H7 (cell line): ENCODE data around the gene RPL12. TPM values are rescaled to one million over a fixed set of nuclear protein-coding genes. Genes with fewer than 3 reads are reported as not detected.

Experiments used
- DNase-seq: peaks from one replicate; pipeline ENCODE4 v3.0.0; 2012
- H3K27me3 ChIP-seq: 2 replicates; pipeline ENCODE4 v1.6.0; 2011; ENCODE audit warnings: mild to moderate bottlenecking, low read length; ENCODE audit not compliant: control insufficient read depth, insufficient read depth
- H3K36me3 ChIP-seq: replicated peaks from 2 replicates; pipeline ENCODE4 v1.5.1; 2011; ENCODE audit warnings: low read length; ENCODE audit not compliant: control insufficient read depth, insufficient read depth
- H3K4me3 ChIP-seq: 2 replicates; pipeline ENCODE4 v1.5.1; 2011; ENCODE audit warnings: low read depth, mild to moderate bottlenecking, control low read depth, low read length, moderate library complexity; ENCODE audit not compliant: insufficient read depth
- total RNA-seq: library from RNA; depleted of rRNA; stranded (reverse); fragments of >200 nt; shearing (Covaris generic); gene quantifications from 2 replicates; pipeline ENCODE4 v1.2.3, GENCODE V29; 2014

Gene RPL12
- total RNA-seq, 1 experiment from 2014 or later = 2,219 TPM

DNA sequence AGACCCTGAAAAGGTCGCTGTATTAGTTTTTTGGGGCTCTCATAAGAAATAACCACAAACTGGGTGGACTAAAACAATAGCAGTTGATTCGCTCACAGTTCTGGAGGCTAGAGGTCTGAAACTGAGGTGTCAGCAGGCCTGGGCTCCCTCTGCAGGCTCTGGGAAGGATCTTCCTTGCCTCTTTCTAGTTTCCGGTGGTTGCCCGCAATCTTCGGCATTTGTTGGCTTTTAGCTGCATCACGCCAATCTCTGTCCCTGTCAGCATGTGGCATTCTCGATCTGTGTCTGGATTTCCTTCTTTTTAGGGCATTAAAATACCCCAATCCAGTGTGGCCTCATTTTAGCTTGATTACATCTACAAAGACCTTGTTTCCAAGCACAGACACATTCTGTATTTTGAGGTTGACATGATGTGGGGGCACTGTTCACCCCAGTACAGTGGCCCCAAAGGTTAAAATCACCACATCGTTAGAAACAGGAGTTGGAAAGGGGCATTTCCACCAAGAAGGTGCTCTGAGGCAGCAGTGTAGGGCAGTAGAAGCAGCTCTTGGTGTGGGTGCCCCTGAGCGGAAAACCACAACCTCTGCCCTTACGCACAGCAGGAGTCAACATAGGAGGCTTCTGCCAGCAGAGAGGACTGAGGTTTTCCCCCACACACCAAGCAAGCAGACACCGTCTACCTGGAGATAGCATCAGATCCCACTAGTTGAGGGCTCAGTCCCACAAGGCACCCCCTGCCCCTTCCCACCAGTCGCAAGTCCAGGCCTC, 13.5 kb downstream of the RPL12 start:
- Histone ChIP-seq H3K36me3 (peaks cover 56% of the 10 kb centered on the region), H3K27me3 (no peaks in the 10 kb centered on the region), H3K4me3 (no peak overlapping the region)
- DNase-seq = no peak

DNA sequence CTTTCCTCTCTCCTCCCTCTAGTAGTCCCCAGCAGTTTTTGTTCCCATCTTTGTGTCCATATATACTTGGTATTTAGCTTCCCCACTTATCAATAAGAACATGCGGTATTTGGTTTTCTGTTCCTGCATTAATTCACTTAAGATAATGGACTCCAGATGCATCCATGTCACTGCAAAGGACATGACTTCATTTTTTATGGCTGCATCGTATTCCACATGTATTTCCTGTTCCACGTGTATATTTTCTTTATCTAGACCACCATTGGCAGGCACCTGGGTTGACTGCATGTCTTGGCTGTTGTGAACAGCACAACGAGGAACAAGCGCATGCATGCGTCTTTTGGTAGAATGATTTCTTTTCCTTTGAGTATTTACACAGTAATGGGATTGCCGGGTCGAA, 20.8 kb downstream of the RPL12 start:
- Histone ChIP-seq H3K27me3 (no peaks in the 10 kb centered on the region), H3K4me3 (no peak overlapping the region), H3K36me3 (peaks cover 21% of the 10 kb centered on the region)
- no peak for DNase-seq

DNA sequence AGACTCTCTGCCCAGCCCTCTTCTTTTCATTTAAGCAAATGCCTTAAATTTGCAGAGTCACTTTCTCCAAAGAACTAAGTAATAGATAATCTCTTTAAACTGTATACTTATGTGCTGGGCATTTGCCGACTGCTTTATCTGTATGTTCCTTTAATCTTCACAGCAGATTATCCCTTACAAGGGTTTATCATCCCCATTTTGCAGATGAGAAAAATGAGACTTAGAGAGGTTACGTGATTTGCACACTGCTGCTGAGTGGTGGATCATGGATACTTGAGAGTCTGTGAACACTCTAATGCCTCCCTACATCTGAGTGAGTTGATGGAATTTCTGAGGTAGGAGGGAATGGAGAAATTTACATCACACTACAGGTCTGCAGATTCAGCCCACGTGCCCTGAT, 22.9 kb downstream of the RPL12 start:
- no peak for DNase-seq
- Histone ChIP-seq H3K27me3 (no peaks in the 10 kb centered on the region), H3K4me3 (no peak overlapping the region), H3K36me3 (peaks cover 4% of the 10 kb centered on the region)

DNA sequence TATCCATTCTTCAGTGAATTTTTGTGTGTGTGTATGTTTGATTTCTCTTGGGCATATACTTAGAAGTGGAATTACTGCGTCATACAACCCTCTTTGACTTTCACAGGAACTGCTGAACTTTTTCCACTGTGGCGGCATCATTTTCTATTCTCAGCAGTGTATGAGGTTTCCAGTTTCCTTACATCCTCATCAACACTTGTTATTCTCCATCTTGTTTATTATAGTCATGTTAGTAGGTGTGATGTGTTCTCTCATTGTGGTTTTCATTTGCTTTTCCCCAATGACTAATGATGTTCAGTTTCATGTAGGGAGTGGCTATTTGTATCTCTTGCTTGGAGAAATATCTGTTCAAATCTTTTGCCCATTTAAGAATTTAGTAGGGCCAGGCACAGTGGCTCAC, 24.4 kb downstream of the RPL12 start:
- no peak overlapping the region for H3K4me3 ChIP-seq
- H3K27me3 ChIP-seq = no peaks in the 10 kb centered on the region
- DNase-seq = no peak
- peaks cover 3% of the 10 kb centered on the region; the same call in 1 of the 2 replicates for H3K36me3 ChIP-seq

DNA sequence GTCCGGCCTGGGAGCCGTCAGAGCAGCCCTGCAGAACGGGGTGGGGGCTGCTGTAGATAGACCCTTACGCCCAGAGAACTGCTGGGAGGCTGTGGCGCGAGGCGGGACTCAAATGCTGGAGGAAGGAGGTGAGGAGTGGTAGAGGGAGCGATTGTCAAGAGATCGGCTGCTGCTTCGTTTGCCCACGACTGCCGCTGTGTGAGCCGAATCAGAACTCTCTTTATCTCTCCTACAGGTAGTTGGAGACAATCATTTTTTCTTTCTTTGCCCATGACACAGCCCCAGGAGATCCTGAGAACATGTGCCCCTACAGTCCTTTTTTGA, 26.6 kb downstream of the RPL12 start:
- Histone ChIP-seq H3K36me3 (peaks cover 3% of the 10 kb centered on the region; the same call in 1 of the 2 replicates), H3K4me3 (peak overlapping the region; percentile 87), H3K27me3 (no peaks in the 10 kb centered on the region)
- DNase-seq = no peak

DNA sequence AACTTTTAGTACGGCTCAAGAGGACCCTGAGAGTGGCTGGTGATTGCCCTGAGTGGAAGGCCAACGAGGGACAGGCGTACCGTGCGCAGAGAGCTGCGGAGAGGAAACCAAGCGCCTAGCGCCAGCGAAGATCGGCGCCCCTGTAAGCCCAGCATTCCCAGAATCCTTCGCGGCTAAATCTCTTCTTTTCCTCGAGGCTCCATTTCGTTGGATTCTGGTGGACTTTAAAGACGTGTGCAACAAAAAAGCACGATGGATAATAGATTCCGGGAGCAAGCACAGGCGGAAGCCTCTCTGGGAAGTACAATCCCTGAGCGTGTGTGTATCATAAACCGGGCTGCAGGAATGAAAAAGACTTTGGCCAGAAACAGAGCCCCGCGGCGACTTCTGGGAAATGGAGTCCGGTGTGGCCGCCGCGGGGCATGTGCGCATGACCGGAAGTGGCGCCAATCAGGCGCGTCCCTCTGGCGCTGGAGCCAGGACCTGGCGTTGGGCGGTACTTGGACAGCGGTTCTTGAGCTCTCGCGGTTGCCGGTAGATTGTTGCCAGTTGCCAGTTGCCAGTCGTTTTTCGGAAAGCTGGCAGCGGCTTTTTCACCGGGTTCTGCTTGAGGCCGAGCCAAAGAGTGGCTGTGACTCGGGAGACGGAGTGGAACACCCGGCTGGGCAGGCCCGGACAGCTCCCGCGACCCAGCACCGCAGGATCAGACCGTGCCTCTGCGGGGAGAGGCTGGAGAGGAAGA, 27.1 kb downstream of the RPL12 start, which contains the start of gene ZNF79:
ZNF79 (plus strand) TSS at position 449 of the 742 bp plus-strand sequence. CDS start 406 bp downstream, outside the sequence.
- Histone ChIP-seq H3K36me3 (peaks cover 2% of the 10 kb centered on the region; the same call in 1 of the 2 replicates), H3K27me3 (no peaks in the 10 kb centered on the region), H3K4me3 (peak within 1 kb of the TSS; percentile 87)
- DNase-seq = peak; percentile 97

DNA sequence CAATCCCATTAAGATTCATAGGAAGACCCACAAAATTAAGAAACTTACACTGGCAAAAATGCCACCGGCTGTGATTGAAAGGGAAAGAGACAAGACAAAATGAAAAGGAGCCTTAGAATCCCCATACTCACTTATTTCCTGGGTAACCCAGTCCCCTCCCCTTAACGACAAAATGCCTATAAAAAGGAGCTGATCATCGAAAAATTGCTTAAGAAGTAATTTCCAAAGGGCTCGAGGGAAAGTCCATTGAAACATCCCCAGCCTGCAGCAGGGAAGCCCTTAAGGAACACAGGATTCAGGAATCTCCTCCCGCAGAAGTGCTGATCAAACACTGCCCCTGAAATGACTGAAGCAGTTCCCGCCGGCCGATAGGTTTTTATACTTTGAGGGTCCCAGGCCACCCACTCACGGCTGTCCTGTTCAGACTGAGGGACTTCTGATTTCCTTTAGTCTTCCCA, 27.7 kb downstream of the RPL12 start:
- Histone ChIP-seq H3K4me3 (peak overlapping the region; percentile 87), H3K36me3 (0 out of 2 replicates have a peak, but pooled peaks cover 1% of the 10 kb centered on the region), H3K27me3 (no peaks in the 10 kb centered on the region)
- no peak for DNase-seq

DNA sequence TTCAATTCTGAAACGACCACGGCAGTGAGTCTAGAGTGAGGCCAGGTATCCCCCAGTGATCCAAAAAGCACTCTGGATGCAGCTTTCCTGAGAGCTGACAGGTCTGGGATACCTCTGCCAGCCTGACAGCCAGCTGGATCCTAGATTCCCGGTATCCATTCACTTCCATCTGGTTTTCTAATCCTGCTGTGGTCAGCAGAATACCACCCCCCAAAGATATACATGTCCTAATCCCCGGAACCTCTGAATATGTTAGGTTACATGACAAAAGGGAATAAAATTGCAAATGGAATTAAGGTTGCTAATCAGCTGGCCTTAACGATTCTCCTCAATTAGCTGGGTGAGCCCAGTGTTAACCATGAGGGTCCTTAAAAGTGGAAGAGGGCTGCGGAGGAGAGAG, 28.4 kb downstream of the RPL12 start:
- peak overlapping the region; percentile 87; the same call in 1 of the 2 replicates for H3K4me3 ChIP-seq
- DNase-seq = peak; percentile 25
- no peaks in the 10 kb centered on the region for H3K27me3 ChIP-seq
- no peaks in the 10 kb centered on the region for H3K36me3 ChIP-seq

DNA sequence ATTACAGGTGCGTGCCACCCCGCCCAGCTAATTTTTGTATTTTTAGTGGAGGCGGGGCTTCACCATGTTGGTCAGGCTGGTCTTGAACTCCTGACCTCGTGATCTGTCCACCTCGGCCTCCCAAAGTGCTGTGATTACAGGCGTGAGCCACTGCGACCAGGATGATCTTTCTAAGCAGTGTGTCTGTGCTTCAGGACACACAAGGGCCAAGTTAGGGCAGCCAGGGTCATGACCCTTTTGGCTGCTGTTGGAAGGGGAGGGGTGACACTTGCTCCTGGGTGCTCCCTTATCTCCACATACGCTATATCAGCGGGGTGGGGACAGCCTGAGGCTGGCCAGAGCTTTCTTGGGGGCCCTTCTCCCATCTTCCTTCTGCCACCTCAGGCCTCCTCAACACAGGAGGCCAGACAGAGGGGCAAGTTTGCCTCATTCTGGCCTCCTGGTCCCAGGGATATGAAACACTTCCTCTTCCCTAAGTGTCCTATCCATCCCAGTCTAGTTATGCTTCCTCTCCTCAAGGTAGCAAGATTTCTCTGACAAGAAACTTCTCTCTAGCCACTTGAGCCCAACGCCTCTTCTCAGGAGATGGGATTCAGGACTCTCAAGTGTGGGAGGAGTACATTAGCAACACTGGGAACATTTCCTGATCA, 28.9 kb downstream of the RPL12 start:
- no peaks in the 10 kb centered on the region for H3K27me3 ChIP-seq
- peak; percentile 4 for DNase-seq
- no peaks in the 10 kb centered on the region for H3K36me3 ChIP-seq
- no peak overlapping the region for H3K4me3 ChIP-seq

DNA sequence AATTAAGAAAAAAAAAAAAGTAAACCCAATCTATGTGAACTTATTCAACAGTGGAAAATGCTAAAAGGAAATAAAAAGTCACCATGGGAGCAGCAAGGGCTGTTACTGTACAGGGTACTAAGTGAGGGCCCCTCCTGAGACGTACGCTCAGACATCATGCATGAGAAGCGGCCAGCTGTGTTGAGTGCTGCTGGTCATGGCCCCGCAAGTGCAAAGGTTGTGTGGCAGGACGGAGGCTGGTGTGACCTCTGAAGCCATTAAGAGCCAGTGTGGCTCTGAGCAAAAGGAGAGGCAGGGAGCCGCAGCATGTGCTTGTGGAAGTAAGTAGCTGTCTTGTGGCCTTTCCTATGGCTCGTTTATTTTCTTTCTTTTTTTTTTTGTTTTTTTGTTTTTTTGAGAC, 30.1 kb downstream of the RPL12 start:
- no peaks in the 10 kb centered on the region for H3K27me3 ChIP-seq
- no peak for DNase-seq
- no peaks in the 10 kb centered on the region for H3K36me3 ChIP-seq
- H3K4me3 ChIP-seq = no peak overlapping the region

DNA sequence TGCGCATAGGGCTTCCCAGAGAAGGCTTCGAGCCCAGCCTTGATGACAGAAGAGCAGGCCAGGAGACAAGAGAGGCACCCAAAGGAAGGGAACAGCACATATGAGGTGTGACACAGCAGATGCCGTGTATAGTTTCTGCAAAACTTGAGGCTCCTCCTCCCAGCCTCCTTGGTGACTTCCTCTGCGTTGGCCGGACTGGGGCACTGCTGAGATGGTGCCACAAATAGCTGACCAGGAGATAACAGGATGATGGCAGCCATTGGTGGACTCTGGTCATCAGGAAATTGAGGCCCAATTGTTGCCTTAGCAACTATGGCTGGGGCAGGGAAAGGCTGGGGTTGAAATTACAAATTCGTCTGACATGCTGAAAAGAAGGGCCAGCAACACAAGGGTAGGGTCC, 31.9 kb downstream of the RPL12 start:
- DNase-seq = no peak
- no peaks in the 10 kb centered on the region for H3K27me3 ChIP-seq
- H3K36me3 ChIP-seq = no peaks in the 10 kb centered on the region
- no peak overlapping the region for H3K4me3 ChIP-seq

DNA sequence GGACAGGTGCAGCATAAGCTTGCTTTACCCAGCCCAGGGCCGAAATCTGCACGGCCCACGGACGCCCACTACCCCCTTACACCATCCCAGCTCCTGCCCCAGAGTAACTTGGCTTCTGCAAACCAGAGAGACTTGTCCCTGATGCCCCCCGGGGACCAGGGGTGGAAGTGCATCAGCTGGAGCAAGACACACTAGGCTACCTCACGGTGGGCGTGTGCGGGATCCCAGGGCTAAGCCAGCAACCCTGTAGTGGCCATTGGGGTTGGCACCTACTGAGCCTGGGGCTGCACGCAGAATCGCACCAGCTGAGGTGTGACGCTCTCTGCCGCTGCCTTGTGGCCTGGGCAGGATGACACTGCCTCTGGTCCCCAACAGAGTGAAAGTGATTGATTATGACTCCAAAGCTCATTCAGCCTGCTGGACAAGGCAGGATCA, 33.2 kb downstream of the RPL12 start:
- Histone ChIP-seq H3K36me3 (no peaks in the 10 kb centered on the region), H3K4me3 (no peak overlapping the region; the same call in 1 of the 2 replicates), H3K27me3 (no peaks in the 10 kb centered on the region)
- DNase-seq = peak; percentile 92

DNA sequence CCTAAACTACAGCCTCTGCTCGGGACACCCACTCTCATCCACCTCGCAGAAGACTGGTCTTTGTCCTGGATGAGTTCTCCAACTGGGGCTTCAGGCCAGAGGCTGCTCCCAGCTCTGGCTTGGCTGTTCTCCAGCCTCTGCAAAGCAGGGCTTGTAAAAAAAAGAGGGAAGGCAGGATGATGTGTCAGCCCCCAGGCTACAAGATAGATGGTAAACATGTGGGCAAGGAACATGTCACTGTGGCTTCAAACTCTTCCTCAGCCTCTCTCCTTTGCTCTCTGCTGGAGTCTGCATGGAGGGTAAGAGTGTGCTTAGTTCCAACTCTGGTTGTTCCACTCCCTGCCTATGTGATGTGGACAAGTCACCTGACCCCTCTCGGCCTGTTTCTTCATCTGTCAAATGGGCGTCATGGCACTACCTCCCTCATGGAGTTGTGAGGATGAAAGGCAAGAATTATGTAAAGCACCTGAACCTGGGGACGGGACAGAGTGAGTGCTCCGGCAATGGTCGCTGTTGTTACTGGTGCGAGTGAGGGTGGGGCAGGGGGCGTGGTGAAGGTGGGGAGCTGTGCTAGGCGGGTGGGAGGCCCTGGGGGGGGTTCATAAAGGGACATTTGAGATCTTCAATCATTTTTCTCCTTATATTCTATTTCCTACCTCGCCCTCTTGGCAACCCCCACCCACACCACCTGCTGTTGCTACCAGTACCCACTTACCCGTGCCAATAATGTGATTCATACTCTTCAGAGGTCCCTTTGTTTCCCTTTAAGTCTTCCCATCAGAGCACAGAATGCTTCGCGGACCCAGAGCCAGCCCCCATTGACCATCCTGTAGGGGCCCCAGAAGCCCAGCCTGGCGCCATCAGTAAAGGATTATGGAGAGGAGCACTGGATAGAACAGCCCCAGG, 33.8 kb downstream of the RPL12 start:
- Histone ChIP-seq H3K36me3 (no peaks in the 10 kb centered on the region), H3K4me3 (no peak overlapping the region; the same call in 1 of the 2 replicates), H3K27me3 (no peaks in the 10 kb centered on the region)
- no peak for DNase-seq

DNA sequence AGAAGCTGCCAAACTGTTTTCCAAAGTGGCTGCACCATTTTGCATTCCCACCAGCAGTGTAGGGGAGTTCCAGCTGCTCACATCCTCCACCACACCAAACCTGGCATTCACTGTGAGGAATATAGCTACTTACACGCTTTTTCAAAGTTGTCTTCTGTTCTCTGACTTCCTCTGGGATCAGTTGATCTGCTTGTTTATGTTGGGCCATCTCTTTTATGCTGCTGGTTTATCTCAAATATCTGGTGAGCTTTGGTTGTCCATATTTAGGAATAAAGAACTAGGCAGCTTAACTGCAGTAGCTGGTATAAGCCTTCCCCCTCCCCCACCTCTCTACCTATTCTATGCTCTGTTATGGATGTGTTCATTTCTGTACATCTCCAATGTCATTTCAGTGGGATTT, 35.5 kb downstream of the RPL12 start:
- Histone ChIP-seq H3K27me3 (no peaks in the 10 kb centered on the region), H3K4me3 (no peak overlapping the region), H3K36me3 (no peaks in the 10 kb centered on the region)
- no peak for DNase-seq
